GM23248 (cell line): ENCODE results near the gene CDC16.

ENCODE experiments used
- EZH2 ChIP-seq: fragments of 200-600 bp; sonication (generic); IDR thresholded peaks from 2 replicates; pipeline ENCODE4 v1.6.1; 2018; ENCODE audit warnings: antibody characterized with exemption, mild to moderate bottlenecking; ENCODE audit not compliant: insufficient read depth, poor library complexity, severe bottlenecking
- EZH2phosphoT487 ChIP-seq: fragments of 200-600 bp; sonication (generic); IDR thresholded peaks from 2 replicates; pipeline ENCODE4 v1.6.1; 2018; ENCODE audit warnings: antibody characterized with exemption, moderate library complexity, mild to moderate bottlenecking, low read depth; ENCODE audit not compliant: insufficient read depth

GRCh38 chr13:114279146-114279545 lies 44.4 kb downstream of the CDC16 start:
- TF ChIP-seq EZH2phosphoT487 (no peak), EZH2 (no peak)
